ENCODE measurements around the gene CPSF3.

The CPSF3 gene

DNA sequence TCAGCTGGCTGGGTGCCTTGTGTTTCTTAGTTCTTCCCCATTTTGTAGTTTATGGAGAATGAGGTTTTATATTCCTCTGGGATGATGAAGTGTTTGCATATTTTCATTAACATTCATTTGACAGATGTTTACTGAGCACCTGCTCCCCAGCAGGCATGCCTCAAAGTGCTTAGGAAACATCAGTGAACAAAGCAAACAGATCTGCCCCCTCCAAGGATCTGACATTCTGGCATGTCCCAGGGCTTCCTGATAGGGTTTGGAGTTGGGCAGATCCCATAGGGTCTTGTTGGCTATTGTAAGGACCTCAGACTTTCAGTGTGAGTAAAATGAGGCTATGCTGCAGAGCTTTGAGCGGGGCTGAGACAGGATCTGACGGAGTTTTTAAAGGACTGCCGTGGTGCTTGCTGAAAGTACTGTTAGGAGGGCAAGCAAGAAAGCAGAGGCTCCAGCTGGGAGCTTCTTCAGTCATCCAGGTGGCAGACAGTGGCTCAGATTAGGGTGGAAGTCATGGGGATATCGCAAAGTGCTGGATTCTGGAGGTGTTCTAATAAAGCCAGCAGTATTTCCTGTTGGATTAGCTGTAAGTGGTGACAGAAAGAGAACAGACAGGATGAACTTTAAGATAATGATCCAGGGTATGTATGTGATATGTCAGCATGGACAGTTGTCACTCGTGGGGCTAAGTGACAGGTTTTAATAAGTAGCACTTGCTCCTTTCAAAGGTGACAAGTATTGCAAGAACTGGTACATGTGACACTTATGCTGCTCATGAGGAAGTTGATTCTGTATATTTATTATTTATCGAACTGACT, 39.6 kb downstream of the CPSF3 start:
- no peak overlapping the region for H3K27ac ChIP-seq
- TF ChIP-seq, protein P1, sequence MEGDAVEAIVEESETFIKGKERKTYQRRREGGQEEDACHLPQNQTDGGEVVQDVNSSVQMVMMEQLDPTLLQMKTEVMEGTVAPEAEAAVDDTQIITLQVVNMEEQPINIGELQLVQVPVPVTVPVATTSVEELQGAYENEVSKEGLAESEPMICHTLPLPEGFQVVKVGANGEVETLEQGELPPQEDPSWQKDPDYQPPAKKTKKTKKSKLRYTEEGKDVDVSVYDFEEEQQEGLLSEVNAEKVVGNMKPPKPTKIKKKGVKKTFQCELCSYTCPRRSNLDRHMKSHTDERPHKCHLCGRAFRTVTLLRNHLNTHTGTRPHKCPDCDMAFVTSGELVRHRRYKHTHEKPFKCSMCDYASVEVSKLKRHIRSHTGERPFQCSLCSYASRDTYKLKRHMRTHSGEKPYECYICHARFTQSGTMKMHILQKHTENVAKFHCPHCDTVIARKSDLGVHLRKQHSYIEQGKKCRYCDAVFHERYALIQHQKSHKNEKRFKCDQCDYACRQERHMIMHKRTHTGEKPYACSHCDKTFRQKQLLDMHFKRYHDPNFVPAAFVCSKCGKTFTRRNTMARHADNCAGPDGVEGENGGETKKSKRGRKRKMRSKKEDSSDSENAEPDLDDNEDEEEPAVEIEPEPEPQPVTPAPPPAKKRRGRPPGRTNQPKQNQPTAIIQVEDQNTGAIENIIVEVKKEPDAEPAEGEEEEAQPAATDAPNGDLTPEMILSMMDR (conservative IDR thresholded peaks at IDR 0.05), result no peak
- TF ChIP-seq ZFX (IDR thresholded peaks at IDR 0.05), result no peak

DNA sequence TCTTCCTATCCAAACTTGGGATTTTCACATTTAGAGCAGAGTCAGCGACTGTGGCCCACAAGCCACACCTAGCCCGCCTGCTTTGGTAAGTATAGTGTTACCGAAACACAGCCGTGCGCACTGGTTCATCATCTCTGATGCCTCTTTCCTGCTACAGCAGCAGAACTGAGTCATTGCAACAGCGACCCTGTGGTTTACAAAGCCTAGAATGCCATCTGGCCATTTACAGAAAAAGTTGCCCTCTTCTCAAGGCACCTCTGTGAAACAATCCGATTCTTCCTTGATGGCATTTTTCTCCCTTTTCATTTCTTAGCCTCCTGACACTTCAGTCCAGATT, 40.2 kb downstream of the CPSF3 start:
- no peak overlapping the region for H3K27ac ChIP-seq
- TF ChIP-seq, protein P1 (conservative IDR thresholded peaks at IDR 0.05), result no peak
- TF ChIP-seq ZFX (IDR thresholded peaks at IDR 0.05), result no peak

DNA sequence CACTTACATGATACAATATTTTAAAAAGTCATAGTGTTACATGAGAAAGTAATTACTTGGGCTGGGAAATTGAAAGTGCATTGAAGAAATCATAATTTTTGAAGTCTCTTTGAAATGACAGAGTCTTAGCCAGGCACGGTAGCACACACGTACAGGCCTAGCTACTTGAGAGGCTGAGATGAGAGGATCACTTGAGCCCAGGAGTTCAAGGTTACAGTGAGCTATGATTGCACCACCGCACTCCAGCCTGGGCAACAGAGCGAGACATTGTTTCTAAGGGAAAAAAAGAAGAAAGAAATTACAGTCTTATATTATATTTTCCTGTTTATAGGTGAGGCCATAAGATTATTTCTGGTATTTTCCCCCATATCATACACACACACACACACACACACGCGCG, 41.7 kb downstream of the CPSF3 start:
- TF ChIP-seq, protein P1 (conservative IDR thresholded peaks at IDR 0.05), result no peak
- no peak for TF ChIP-seq ZFX (IDR thresholded peaks at IDR 0.05)
- H3K27ac ChIP-seq, result no peak overlapping the region

DNA sequence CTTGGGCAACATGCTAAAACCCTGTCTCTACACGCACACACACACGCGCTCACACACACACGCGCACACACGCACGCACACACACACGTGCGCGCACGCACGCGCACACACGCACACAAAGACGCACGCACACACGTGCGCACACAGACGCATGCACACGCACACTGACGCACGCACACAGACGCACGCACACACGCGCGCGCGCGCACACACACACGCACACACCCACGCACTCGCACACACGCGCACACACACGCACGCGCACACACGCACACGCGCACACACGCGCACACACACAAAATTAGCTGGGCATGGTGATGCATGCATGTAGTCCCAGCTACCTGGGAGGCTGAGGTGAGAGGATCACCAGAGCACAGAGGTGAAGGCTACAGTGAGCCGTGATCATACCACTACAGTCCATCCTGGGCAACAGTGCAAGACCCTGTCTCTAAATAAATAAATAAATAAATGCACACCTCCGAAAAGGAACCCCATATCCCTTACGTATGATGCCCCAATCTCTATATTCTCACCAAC, 42.8 kb downstream of the CPSF3 start:
- TF ChIP-seq, protein P1 (conservative IDR thresholded peaks at IDR 0.05), result no peak
- no peak for TF ChIP-seq ZFX (IDR thresholded peaks at IDR 0.05)
- H3K27ac ChIP-seq, result no peak overlapping the region

DNA sequence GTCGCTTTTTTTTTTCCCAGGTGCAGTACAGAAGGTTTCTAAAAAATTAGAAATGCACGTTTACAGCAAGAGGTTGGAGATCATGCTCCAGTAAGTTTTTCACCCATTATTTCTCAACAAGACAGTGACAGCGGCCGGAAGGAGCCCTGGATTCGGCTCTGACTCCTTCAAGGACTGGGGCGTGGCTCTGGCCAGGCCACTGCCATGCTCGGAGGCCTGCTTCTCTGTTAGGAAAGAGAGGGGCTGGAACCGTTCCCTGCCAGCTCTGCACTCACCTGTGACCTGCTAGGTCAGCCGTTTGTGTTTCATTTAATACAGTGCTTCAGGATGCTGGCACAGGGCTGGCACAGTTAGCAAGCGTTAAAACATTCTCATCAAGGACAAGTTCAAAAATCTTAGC, 44.2 kb downstream of the CPSF3 start:
- TF ChIP-seq, protein P1 (conservative IDR thresholded peaks at IDR 0.05), result no peak
- TF ChIP-seq ZFX (IDR thresholded peaks at IDR 0.05), result no peak
- H3K27ac ChIP-seq, result no peak overlapping the region

DNA sequence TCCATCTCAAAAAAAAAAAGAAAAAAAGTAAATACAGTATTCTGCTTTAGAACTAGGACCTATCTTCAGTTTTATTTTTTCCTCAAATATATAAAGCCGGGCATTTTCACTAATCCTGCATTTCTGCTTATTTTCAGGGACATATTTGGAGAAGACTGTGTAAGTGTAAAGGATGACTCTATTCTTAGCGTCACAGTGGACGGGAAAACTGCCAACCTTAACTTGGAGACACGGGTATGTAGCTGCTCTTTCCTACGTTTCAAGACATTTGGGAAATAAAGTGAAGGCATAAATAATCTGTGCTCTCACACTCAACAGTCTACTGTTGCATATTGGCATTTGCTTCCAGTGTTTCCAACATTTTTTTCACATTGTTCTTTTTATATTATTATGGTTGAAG, 47.8 kb downstream of the CPSF3 start:
- TF ChIP-seq ZFX (IDR thresholded peaks at IDR 0.05), result no peak
- TF ChIP-seq, protein P1 (conservative IDR thresholded peaks at IDR 0.05), result no peak
- H3K27ac ChIP-seq, result no peak overlapping the region

DNA sequence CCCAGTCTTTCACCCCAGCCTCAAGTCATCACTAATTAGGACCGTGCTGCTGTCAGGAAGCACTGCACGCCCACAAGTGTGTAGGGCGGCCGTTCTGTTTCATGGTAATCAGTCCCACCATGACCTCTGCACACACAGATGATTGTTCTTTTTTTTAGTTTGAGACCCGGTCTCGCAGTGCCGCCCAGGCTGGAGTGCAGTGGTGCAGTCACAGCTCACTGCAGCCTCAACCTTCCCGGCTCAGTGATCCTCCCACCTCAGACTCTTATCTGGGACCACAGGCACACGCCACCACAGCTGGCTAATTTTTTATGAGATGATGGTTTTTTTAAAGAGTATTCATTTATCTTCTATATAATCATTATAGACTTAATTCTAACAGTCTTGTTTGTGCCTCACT, 49.1 kb downstream of the CPSF3 start:
- H3K27ac ChIP-seq, result no peak overlapping the region
- TF ChIP-seq, protein P1 (conservative IDR thresholded peaks at IDR 0.05), result no peak
- TF ChIP-seq ZFX (IDR thresholded peaks at IDR 0.05), result no peak
